Pancreas (tissue), 10 donors: ENCODE results near the gene ROR2. TPM values are rescaled to one million over a fixed set of nuclear protein-coding genes. Genes with fewer than 3 reads are reported as not detected.

Experiments used
- ATAC-seq, 4 donors: fragments of 200-7000 bp; cut with Tn5 transposase; one replicate each; pipeline versions ENCODE4 v1.8.0 to v1.9.1; 2020; ENCODE audit warnings: mild to moderate bottlenecking in 4 of 4, moderate library complexity in 4 of 4
- DNase-seq, 6 donors: peaks; one replicate each; pipeline ENCODE4 v3.0.0-alpha.2; 2020
- FAIRE-seq: peaks from 2 replicates; lab custom pipeline; 2012; peaks lifted over from hg19 to GRCh38; lab: Jason Lieb, UNC
- H3K27ac ChIP-seq, 4 donors: fragments of 200-600 bp; sonication (generic); 1 replicate in 3 of 4; 2 replicates in 1 of 4; pipeline versions ENCODE4 v1.5.0 to v1.8.0; 2020
- H3K27me3 ChIP-seq, 4 donors: fragments of 200-600 bp; one replicate each; pipeline ENCODE4 v1.8.0; 2021
- H3K36me3 ChIP-seq, 3 donors: fragments of 200-600 bp; sonication (generic) in 1 of 3; one replicate each; pipeline versions ENCODE4 v1.5.0 to v1.8.0; 2020 to 2021
- H3K4me1 ChIP-seq, 3 donors: fragments of 200-600 bp; one replicate each; pipeline ENCODE4 v1.8.0; 2021
- H3K4me3 ChIP-seq, 4 donors: fragments of 200-600 bp; sonication (generic) in 2 of 4; one replicate each; pipeline versions ENCODE4 v1.5.0 to v1.8.0; 2020 to 2021
- H3K9me3 ChIP-seq, 4 donors: fragments of 200-600 bp; one replicate each; pipeline ENCODE4 v1.8.0; 2021
- WGBS, 2 donors: extraction: QIAGEN DNeasy Blood & Tissue Kit; methylation state at CpG; one replicate each; pipeline ENCODE4 v1.1.7; 2013; 5-methylcytosine and 5-hydroxymethylcytosine counted together
- intact Hi-C, 3 donors: fragments of 100-400 bp; cut with DNase I; formaldehyde crosslinking; loops; one replicate each; pipeline versions ENCODE4 v1.11.1 to v1.14.2; 2022
- polyA plus RNA-seq, 2 donors: library from polyadenylated mRNA; stranded (reverse); fragments of 200-250 nt; gene quantifications; one replicate each; pipeline ENCODE4 v1.2.3, GENCODE V29; 2013
- total RNA-seq, 6 donors: library from RNA; stranded (reverse); fragmentation: NEBNext Ultra II Directional in 4 of 6; extraction: Animal tissue kit (Norgen Biotek cat#: 25700) in 4 of 6; gene quantifications; one replicate each; pipeline versions ENCODE4 v1.2.1 to v1.2.4, GENCODE V29; 2021 to 2023
- TF ChIP-seq, protein P1 (sequence below), 4 donors: fragments of 200-600 bp; sonication (generic) in 3 of 4; IDR thresholded peaks; one replicate each; pipeline versions ENCODE4 v1.5.0 to v1.8.0; 2021; ENCODE audit warnings: antibody characterized with exemption in 4 of 4
- donor health status: healthy with polysubstance abuse.
- donor health status: DM: no; HTN: no; CAD: no; lungs with moderate emphysema.
- donor health status: DM: no; HTN: no; CAD: no.
- donor health status: control.
- donor health status: control.
- donor health status: Bipolar disorder and iron deficiency.
- donor health status: DM: yes; HTN: yes; CAD: no.
- donor health status: DM: no; HTN: no; CAD: no.
- donor health status: DM: no; HTN: no; CAD: no.
- donor health status: DM: yes; HTN: yes; CAD: no.

Gene ROR2
- total and polyA plus RNA-seq, 8 donors: 0.67 to 6.3 (median 1.2) TPM

- Histone ChIP-seq H3K4me3 (no peak overlapping the region), H3K27me3 (no peaks in the 10 kb centered on the region), H3K9me3 (no peaks in the 10 kb centered on the region), H3K36me3 (no peaks in the 10 kb centered on the region), H3K4me1 (peaks cover 0 to 3% (median 0%) of the 10 kb centered on the region in 3 donors), H3K27ac (no peak overlapping the region)
- TF ChIP-seq, protein P1, sequence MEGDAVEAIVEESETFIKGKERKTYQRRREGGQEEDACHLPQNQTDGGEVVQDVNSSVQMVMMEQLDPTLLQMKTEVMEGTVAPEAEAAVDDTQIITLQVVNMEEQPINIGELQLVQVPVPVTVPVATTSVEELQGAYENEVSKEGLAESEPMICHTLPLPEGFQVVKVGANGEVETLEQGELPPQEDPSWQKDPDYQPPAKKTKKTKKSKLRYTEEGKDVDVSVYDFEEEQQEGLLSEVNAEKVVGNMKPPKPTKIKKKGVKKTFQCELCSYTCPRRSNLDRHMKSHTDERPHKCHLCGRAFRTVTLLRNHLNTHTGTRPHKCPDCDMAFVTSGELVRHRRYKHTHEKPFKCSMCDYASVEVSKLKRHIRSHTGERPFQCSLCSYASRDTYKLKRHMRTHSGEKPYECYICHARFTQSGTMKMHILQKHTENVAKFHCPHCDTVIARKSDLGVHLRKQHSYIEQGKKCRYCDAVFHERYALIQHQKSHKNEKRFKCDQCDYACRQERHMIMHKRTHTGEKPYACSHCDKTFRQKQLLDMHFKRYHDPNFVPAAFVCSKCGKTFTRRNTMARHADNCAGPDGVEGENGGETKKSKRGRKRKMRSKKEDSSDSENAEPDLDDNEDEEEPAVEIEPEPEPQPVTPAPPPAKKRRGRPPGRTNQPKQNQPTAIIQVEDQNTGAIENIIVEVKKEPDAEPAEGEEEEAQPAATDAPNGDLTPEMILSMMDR (IDR thresholded peaks at IDR 0.05): no peak
- ATAC-seq (no peak), DNase-seq (no peak), FAIRE-seq (no peak)
- 81 to 90% methylated on average over 9 of the region's 9 CpGs for WGBS, 2 donors
- intact Hi-C loops: no loop called here
Measured at GRCh38 chr9:91718071-91718470, 232.0 kb downstream of the ROR2 start.

DNA sequence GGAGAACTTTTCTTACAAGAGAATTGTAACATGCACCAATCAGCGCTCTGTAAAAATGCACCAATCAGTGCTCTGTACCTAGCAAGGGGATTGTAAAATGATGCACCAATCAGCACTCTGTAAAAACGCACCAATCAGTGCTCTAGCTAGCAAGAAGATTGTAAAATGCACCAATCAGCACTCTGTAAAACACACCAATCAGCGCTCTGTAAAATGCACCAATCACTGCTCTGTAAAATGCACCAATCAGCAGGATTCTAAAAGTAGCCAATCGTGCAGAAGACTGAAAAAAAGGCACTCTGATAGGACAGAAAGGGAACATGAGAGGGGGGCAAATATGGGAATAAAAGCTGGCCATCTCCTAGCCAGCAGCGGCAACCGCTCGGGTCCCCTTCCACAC lies 233.2 kb downstream of the ROR2 start:
- DNase-seq: no peak
- TF ChIP-seq, protein P1 (IDR thresholded peaks at IDR 0.05): no peak
- ATAC-seq: no peak
- H3K4me3 ChIP-seq: no peak overlapping the region
- no peak overlapping the region for H3K27ac ChIP-seq
- no peaks in the 10 kb centered on the region for H3K27me3 ChIP-seq
- intact Hi-C loops: no loop called here
- no peak for FAIRE-seq
- H3K9me3 ChIP-seq: no peaks in the 10 kb centered on the region
- peaks cover 0 to 3% (median 0%) of the 10 kb centered on the region in 3 donors for H3K4me1 ChIP-seq
- 85 to 88% methylated on average over 7 of the region's 7 CpGs for WGBS, 2 donors
- no peaks in the 10 kb centered on the region for H3K36me3 ChIP-seq

- Histone ChIP-seq H3K4me3 (no peak overlapping the region), H3K36me3 (no peaks in the 10 kb centered on the region), H3K4me1 (peaks cover 0 to 3% (median 0%) of the 10 kb centered on the region in 3 donors), H3K27me3 (no peaks in the 10 kb centered on the region), H3K9me3 (no peaks in the 10 kb centered on the region), H3K27ac (no peak overlapping the region)
- TF ChIP-seq, protein P1 (IDR thresholded peaks at IDR 0.05): no peak
- 90 to 95% methylated on average over 4 of the region's 4 CpGs for WGBS, 2 donors
- ATAC-seq (no peak), DNase-seq (no peak), FAIRE-seq (no peak)
- intact Hi-C loops: no loop called here
Measured at GRCh38 chr9:91716239-91716638, 233.8 kb downstream of the ROR2 start.

DNA sequence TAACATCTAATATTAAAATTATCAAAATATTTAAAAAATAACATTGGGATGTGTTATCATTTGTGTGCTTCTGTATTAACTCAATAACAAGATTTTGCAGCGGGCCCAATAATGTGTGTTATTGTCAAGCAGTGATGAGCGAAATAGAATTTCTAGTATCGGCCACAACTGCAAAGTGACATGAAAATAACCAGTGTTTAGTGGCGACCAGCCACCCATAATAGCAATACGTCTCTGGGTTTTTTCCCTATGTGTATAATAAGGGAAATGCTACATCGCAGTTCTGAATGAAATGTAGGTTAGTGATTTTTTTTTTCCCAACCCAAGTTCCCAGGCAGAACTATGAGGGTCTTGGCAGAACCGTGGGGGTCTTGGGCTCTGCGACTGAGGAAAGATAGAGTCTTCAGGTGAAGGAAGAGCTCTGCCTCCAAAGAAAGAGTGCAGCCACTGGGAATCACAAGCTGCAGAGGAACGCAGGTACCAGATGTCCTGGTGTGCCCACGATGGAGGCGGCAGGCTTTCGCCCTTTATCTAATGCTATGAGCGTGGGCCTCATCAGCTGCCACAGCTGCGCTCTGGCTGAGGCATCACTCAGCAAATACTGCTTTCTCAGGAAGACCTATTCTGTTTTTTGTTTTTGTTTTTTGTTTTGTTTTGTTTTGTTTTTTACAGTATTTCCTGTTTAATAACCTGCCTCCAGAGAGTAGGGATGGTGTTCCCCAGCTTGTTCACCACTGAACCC lies 235.0 kb downstream of the ROR2 start:
- Histone ChIP-seq H3K27ac (peak overlapping the region in 1 of 4 donors; percentile 33), H3K36me3 (no peaks in the 10 kb centered on the region)
- FAIRE-seq: no peak

More for the DNA sequence above, 235.0 kb downstream of the ROR2 start:
- ATAC-seq (peak in 2 of 4 donors; percentile 17 to 25), DNase-seq (no peak)
- Histone ChIP-seq H3K27me3 (no peaks in the 10 kb centered on the region), H3K9me3 (no peaks in the 10 kb centered on the region), H3K4me3 (peak overlapping the region in 1 of 4 donors; percentile 37), H3K4me1 (peaks cover 0 to 3% (median 0%) of the 10 kb centered on the region in 3 donors)
- intact Hi-C loops: no loop called here
- TF ChIP-seq, protein P1 (IDR thresholded peaks at IDR 0.05): no peak
- 75 to 79% methylated on average over 14 of the region's 14 CpGs for WGBS, 2 donors
